B cell (primary cell): ENCODE results near the gene RGP1. TPM values are rescaled to one million over a fixed set of nuclear protein-coding genes. Genes with fewer than 3 reads are reported as not detected.

Experiments
- ATAC-seq: fragments of 200-7000 bp; cut with Tn5 transposase; one replicate; pipeline ENCODE4 v1.10.0; 2021; ENCODE audit warnings: low read depth, mild to moderate bottlenecking, moderate number of reproducible peaks, moderate library complexity
- CTCF ChIA-PET: fragments of 350-600 bp; sonication (Branson Sonifier 250); formaldehyde crosslinking; loops from one replicate; lab custom pipeline; 2021; ENCODE audit warnings: antibody characterized with exemption, inconsistent platforms; lab: Charles Lee
- POLR2A ChIA-PET: fragments of 350-600 bp; sonication (Branson Sonifier 250); formaldehyde crosslinking; loops from one replicate; lab custom pipeline; 2021; ENCODE audit warnings: antibody characterized with exemption; lab: Charles Lee
- DNase-seq: peaks from one replicate; pipeline ENCODE4 v3.0.0; 2013
- H2AFZ ChIP-seq: 2 replicates; pipeline ENCODE4 v1.6.1; 2012; ENCODE audit warnings: mild to moderate bottlenecking, low read depth, low read length; ENCODE audit not compliant: insufficient read depth, poor library complexity, severe bottlenecking
- H3K27ac ChIP-seq, 2 donors: 1 replicate in 1 of 2; 2 replicates in 1 of 2; pipeline ENCODE4 v1.5.1; 2012 to 2013; ENCODE audit warnings: low read length in 2 of 2, mild to moderate bottlenecking in 2 of 2, moderate library complexity in 1 of 2
- H3K27me3 ChIP-seq, 4 experiments: fragments of 200-600 bp in 1 of 4; sonication (generic) in 1 of 4; replicated peaks in 1 of 4; 1 replicate in 2 of 4; 2 replicates in 2 of 4; pipeline versions ENCODE4 v1.6.1 to v1.7.0; 2013 to 2016; ENCODE audit warnings: low read length in 3 of 4, mild to moderate bottlenecking in 2 of 4, mixed read lengths in 1 of 4, moderate library complexity in 1 of 4; ENCODE audit not compliant: insufficient read depth in 4 of 4, control insufficient read depth in 3 of 4; ENCODE audit errors: control extremely low read depth in 1 of 4
- H3K36me3 ChIP-seq, 2 experiments: replicated peaks in 1 of 2; 1 replicate in 1 of 2; 2 replicates in 1 of 2; pipeline versions ENCODE4 v1.6.1 to v1.7.1; 2013; ENCODE audit warnings: low read length in 1 of 2; ENCODE audit not compliant: insufficient read depth in 2 of 2, control insufficient read depth in 1 of 2; ENCODE audit errors: control extremely low read depth in 1 of 2, extremely low read depth in 1 of 2
- H3K4me1 ChIP-seq, 2 donors: fragments of 200-600 bp in 1 of 2; sonication (generic) in 1 of 2; 1 replicate in 1 of 2; 2 replicates in 1 of 2; pipeline versions ENCODE4 v1.5.1 to v1.6.1; 2013 to 2017; ENCODE audit warnings: low read length in 2 of 2; ENCODE audit not compliant: control insufficient read depth in 2 of 2, insufficient read depth in 2 of 2
- H3K4me2 ChIP-seq: replicated peaks from 2 replicates; pipeline ENCODE3; 2012; ENCODE audit warnings: mild to moderate bottlenecking, low read depth, low read length; ENCODE audit not compliant: poor library complexity, severe bottlenecking
- H3K4me3 ChIP-seq, 5 experiments: fragments of 200-600 bp in 1 of 5; sonication (generic) in 1 of 5; 1 replicate in 3 of 5; 2 replicates in 2 of 5; pipeline versions ENCODE4 v1.5.1 to v1.7.0; 2011 to 2016; ENCODE audit warnings: low read length in 4 of 5, mild to moderate bottlenecking in 4 of 5, low read depth in 2 of 5, control low read depth in 1 of 5, moderate library complexity in 1 of 5; ENCODE audit not compliant: insufficient read depth in 1 of 5; ENCODE audit errors: control extremely low read depth in 1 of 5, extremely low read depth in 1 of 5
- H3K79me2 ChIP-seq: fragments of 200-600 bp; sonication (generic); one replicate; pipeline ENCODE4 v1.6.0; 2016; ENCODE audit warnings: low read length; ENCODE audit not compliant: control insufficient read depth, insufficient read depth
- H3K9ac ChIP-seq: fragments of 200-600 bp; sonication (generic); 2 replicates; pipeline ENCODE4 v1.6.1; 2017; ENCODE audit warnings: mild to moderate bottlenecking, low read length, moderate library complexity
- H3K9me3 ChIP-seq, 3 donors: one replicate each; pipeline versions ENCODE4 v1.6.1 to v1.7.1; 2013; ENCODE audit warnings: low read length in 2 of 3; ENCODE audit not compliant: control insufficient read depth in 2 of 3, insufficient read depth in 1 of 3; ENCODE audit errors: control extremely low read depth in 1 of 3
- H4K20me1 ChIP-seq: 2 replicates; pipeline ENCODE4 v1.6.0; 2012; ENCODE audit warnings: mild to moderate bottlenecking, low read length; ENCODE audit not compliant: insufficient read depth, control insufficient read depth, poor library complexity, severe bottlenecking
- H3K27ac Mint-ChIP-seq: one replicate; pipeline ENCODE4 v1.8.0; 2021; ENCODE audit warnings: mixed read lengths
- H3K27me3 Mint-ChIP-seq: one replicate; pipeline ENCODE4 v1.8.0; 2021; ENCODE audit warnings: mixed read lengths
- H3K4me1 Mint-ChIP-seq: one replicate; pipeline ENCODE4 v1.8.0; 2021; ENCODE audit warnings: mixed read lengths
- H3K4me3 Mint-ChIP-seq: one replicate; pipeline ENCODE4 v1.8.0; 2021; ENCODE audit warnings: mixed read lengths
- H3K9me3 Mint-ChIP-seq: one replicate; pipeline ENCODE4 v1.8.0; 2022; ENCODE audit warnings: mixed read lengths; ENCODE audit not compliant: insufficient read depth
- CTCF ChIP-seq: fragments of 200-600 bp; IDR thresholded peaks from one replicate; pipeline ENCODE4 v1.8.0; 2022; ENCODE audit warnings: antibody characterized with exemption, mild to moderate bottlenecking
- EZH2 ChIP-seq: IDR thresholded peaks from 2 replicates; pipeline ENCODE4 v1.6.1; 2012; ENCODE audit warnings: borderline replicate concordance, low read depth, mild to moderate bottlenecking, moderate library complexity, low read length; ENCODE audit not compliant: insufficient read depth, poor library complexity, severe bottlenecking
- WGBS: methylation state at CpG from one replicate; pipeline ENCODE4 v1.1.5; 2013; ENCODE audit warnings: missing lambda C conversion rate; ENCODE audit not compliant: insufficient coverage; 5-methylcytosine and 5-hydroxymethylcytosine counted together
- intact Hi-C: fragments of 100-400 bp; cut with micrococcal nuclease; formaldehyde crosslinking; loops from one replicate; pipeline ENCODE4 v1.10.0; 2022
- polyA plus RNA-seq: library from polyadenylated mRNA; depleted of rRNA; stranded (reverse); fragments of >200 nt; gene quantifications from 2 replicates; pipeline ENCODE4 v1.2.3, GENCODE V29; 2012
- total RNA-seq, 2 donors: library from RNA; stranded (reverse); fragments of 120-200 nt in 1 of 2; gene quantifications; 1 replicate in 1 of 2; 2 replicates in 1 of 2; pipeline versions ENCODE4 v1.2.3 to v1.2.4, GENCODE V29; 2013 to 2022

Gene RGP1
- total and polyA plus RNA-seq, 2 donors (not counting 1 experiment from before 2014, with no cell fraction given): 17.6 to 42.3 TPM

DNA sequence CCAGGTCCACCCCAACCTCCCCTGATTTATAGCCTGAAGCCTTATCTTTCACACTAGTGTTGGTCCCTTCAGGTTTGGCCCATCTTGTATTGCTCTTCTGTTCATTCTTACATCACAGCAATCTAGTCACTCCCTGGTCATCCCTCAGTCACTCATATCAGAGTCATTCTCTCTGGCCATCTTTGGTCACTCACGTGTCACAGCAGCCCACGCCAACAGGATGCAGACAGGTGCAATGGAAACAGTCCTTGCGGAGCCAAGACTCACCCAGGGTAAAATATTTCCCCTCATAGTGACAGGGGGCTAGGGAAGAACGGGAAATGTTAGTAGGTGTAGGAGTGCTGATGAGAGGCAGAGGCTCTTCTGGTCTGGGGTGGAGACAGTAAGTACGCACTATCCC lies 4.4 kb downstream of the RGP1 start:
- Histone ChIP-seq H3K79me2 (peaks cover 75% of the 10 kb centered on the region), H3K4me1 (peaks cover 35 to 45% of the 10 kb centered on the region in 2 donors), H2AFZ (no peak overlapping the region), H3K9ac (no peak overlapping the region), H3K4me2 (no peak overlapping the region), H4K20me1 (peaks cover 2% of the 10 kb centered on the region), H3K9me3 (no peaks in the 10 kb centered on the region), H3K36me3 (peaks cover 2 to 38% of the 10 kb centered on the region in 2 experiments), H3K4me3 (no peak overlapping the region), H3K27ac (no peak overlapping the region), H3K27me3 (no peaks in the 10 kb centered on the region)
- intact Hi-C loops: no loop called here
- no peaks in the 10 kb centered on the region for H3K27me3 Mint-ChIP-seq
- ChIA-PET POLR2A (interaction anchor here (0.8 kb wide), 1 partner anchor 21 kb away, joined by 5 read pairs; the partner anchor contains the start of genes CREB3 and TLN1), CTCF (interaction anchor here (1.0 to 1.8 kb wide), 2 partner anchors 17 kb away, joined by 5 to 10 read pairs; no protein-coding TSS in a partner anchor)
- H3K4me1 Mint-ChIP-seq: peaks cover 52% of the 10 kb centered on the region
- H3K4me3 Mint-ChIP-seq: no peak overlapping the region
- ATAC-seq (no peak), DNase-seq (no peak)
- TF ChIP-seq EZH2: no peak
- no peak for TF ChIP-seq CTCF
- no peaks in the 10 kb centered on the region for H3K9me3 Mint-ChIP-seq
- 100% methylated on average over 2 of the region's 5 CpGs for WGBS
- H3K27ac Mint-ChIP-seq: peak overlapping the region; percentile 63

DNA sequence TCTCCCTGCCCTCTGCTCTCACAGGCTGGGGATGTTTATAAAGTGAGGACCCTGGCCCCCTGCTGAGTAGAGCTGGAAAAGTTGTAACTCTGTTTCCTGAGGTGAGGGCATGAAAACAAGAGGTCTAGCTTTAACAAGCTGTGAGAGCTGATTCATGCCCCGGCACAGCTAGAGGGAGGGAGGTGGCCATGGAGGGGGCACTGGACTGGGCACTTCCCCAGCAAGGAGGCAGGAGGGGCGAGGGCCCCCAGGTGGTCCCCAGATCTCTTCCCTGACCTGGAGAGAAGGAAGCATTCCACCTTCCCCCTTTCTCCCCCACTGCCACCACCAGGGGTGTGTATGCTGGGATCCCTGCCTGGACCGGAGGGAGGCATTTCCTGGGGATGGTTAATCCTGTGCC lies 5.2 kb downstream of the RGP1 start, which contains the start of gene MSMP:
Gene MSMP (minus strand): TSS at position 13 of the 400 bp plus-strand sequence. CDS start 147 bp downstream, outside the sequence.
- no peaks in the 10 kb centered on the region for H3K27me3 ChIP-seq
- H4K20me1 ChIP-seq: no peaks in the 10 kb centered on the region
- H3K36me3 ChIP-seq: peaks cover 2 to 38% of the 10 kb centered on the region in 2 experiments
- Mint-ChIP-seq H3K27me3 (no peaks in the 10 kb centered on the region), H3K27ac (peak within 1 kb of the TSS; percentile 97), H3K9me3 (no peaks in the 10 kb centered on the region), H3K4me3 (peak within 1 kb of the TSS; percentile 93), H3K4me1 (peaks cover 59% of the 10 kb centered on the region)
- H3K27ac ChIP-seq: peak within 1 kb of the TSS in 1 of 2 donors; percentile 94
- no peak within 1 kb of the TSS for H2AFZ ChIP-seq
- POLR2A ChIA-PET: interaction anchor here (0.8 kb wide), 1 partner anchor 22 kb away, joined by 5 read pairs; the partner anchor contains the start of genes CREB3 and TLN1
- ATAC-seq (no peak), DNase-seq (no peak)
- intact Hi-C loops: no loop called here
- TF ChIP-seq CTCF: no peak
- no peak for TF ChIP-seq EZH2
- peaks cover 43 to 52% of the 10 kb centered on the region in 2 donors for H3K4me1 ChIP-seq
- no peak within 1 kb of the TSS for H3K4me3 ChIP-seq
- H3K4me2 ChIP-seq: no peak within 1 kb of the TSS
- CTCF ChIA-PET: interaction anchor here (0.8 to 7.7 kb wide), 5 partner anchors 8 to 275 kb away, joined by 3 to 56 read pairs (median 3); partner anchors contain the start of genes CREB3, GBA2, RGP1 and TLN1
- WGBS: 100% methylated on average over 1 of the region's 3 CpGs
- H3K9ac ChIP-seq: no peak within 1 kb of the TSS
- H3K79me2 ChIP-seq: peaks cover 80% of the 10 kb centered on the region
- no peaks in the 10 kb centered on the region for H3K9me3 ChIP-seq
